GM18951 (cell line): ENCODE results near the gene RHO.

Experiments used
- POLR2A ChIP-seq: IDR thresholded peaks from 4 replicates; pipeline ENCODE4 v1.6.1; 2011; ENCODE audit warnings: mild to moderate bottlenecking; ENCODE audit not compliant: insufficient read length, insufficient read depth; ENCODE audit errors: extremely low read depth
- in situ Hi-C: fragments of 300-500 bp; cut with MboI; formaldehyde crosslinking; loops from one replicate; pipeline ENCODE4 v1.12.0; 2022; ENCODE audit warnings: low sequenced_read_pairs, mixed read lengths, inconsistent platforms; ENCODE audit not compliant: unreplicated experiment

RHO gene

DNA sequence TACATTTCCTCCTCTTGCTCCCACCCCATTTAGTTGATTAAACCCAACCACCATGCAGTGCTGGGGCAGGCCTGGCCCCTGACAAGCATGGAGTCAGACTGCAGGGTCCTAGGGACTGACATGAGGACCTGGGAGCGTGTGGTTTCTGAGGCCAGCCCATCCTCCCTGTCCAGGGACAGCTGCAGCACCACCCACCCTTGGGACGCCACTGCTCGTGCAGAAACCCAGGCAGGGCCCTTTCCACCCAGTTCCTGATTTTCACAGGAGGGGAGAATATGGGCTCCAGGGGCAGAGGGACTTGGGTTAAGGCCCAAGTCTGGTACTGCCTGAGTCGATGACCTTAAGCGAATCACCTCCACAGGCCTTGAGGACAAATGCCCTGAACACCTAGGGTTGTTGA lies 54.4 kb downstream of the RHO start:
- in situ Hi-C loops: no loop called here
- no peak for TF ChIP-seq POLR2A

DNA sequence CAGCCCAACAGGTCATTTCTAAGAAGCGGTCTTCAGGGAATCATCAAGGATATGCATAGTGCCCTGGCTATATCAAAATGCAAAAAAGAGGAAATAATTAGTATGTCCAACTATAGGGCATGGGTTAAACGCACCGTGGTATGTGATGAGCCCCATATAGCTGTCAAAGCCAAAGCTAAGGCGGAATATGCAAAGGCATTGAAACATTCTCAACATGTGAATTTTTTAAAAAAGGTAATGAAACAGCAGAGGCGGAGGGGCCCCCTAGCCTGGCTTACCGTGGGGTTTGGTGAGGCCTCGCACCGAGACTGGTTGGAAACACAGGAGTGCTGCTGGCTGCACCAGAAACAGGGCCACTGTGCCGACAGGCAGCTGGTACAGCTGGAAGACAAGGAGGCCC lies 54.9 kb downstream of the RHO start:
- in situ Hi-C loops: no loop called here
- no peak for TF ChIP-seq POLR2A

DNA sequence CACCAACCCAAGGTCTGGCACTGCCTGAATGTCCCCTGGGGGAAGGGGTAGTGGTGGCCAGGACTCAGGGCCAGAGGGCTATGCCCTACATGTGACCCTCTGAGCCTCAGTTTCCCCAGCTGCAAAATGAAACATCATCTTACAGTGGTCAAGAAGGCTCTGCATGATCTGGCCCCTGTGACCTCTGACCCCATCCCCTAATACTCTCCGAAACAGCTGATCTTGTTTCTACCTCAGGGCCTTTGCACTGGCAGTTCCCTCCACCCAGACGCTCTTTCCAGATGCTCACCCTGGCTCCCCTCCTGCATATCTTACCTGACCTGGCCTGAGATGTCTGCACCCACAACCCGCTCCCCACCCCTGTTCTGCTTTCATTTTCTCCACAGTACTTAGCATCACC lies 56.2 kb downstream of the RHO start:
- in situ Hi-C loops: no loop called here
- TF ChIP-seq POLR2A: no peak
